NCI-H2107 (cell line): ENCODE data around the gene NDUFB5.

Source experiments
- DNase-seq: peaks from one replicate; lab custom pipeline; 2025; lab: John Stamatoyannopoulos, UW

NDUFB5 gene

DNA sequence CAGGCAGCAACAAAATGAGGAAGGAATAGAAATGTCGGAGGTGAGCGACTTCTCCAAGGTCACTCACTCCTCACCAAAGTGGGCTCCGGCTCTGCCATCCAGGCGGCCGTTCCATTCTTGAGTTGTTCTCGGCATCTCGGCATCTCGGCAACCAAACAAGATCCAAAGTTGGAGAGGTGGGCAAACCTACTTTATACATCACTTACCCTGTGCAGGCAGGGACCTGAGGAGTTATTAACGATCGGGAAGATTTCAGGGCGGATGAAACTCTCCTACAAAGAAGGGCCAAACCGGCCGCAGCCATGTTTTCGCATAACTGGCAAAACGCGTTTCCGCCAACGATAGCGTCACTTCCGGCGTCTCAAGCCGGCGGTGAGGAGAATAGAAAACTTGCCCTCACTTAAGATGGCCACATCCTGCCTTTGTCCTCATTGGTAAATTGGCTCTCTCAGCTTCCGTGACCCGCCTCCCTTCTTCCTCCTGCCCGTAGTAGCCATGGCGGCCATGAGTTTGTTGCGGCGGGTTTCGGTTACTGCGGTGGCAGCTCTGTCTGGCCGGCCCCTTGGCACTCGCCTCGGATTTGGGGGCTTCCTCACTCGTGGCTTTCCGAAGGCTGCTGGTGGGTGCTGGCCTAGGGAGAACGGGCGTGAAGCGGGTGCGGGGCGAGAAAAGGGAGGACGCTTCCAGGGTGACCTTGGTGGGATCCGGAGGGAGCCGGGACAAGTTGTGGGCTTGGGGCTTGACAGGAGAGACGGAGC is at the start of gene NDUFB5, which contains the start of gene MRPL47:
Gene NDUFB5, plus strand, starts transcription at position 474 of the 758 bp plus-strand sequence. Its CDS starts 22 bp downstream, at position 496.
Gene MRPL47, minus strand, starts transcription at position 318 of the 758 bp plus-strand sequence. Its CDS starts 14 bp downstream, at position 304.
- DNase-seq, result peak; percentile 100

DNA sequence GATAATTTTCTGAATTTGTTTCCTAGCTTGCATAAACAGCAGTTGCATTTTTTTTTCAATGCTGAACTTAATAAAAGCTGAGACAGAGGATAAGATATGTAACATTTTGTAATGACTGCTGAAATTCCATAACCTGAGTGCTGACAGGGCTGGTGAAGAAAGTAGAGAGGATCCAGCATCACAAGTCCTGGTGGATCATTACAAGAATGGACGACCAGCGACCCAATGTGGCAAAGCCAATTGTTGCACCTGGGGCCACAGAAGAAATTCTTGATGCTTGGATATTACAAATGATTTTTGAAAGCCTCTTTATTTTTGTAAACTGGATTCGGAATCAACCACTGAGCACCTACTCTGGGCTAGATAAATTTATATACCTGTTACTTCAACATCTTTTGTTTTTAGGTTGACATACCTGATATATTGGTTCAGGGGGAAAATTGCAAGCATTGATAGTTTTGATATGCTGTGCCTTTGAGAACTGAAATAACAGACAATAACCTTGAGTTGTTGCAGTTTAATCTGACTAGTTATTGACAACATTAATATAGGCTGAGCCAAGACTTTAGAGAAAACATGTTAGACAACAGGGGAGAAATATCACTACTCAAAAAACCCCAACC is 45.7 kb upstream of the NDUFB5 start:
- DNase-seq, result peak; percentile 68

DNA sequence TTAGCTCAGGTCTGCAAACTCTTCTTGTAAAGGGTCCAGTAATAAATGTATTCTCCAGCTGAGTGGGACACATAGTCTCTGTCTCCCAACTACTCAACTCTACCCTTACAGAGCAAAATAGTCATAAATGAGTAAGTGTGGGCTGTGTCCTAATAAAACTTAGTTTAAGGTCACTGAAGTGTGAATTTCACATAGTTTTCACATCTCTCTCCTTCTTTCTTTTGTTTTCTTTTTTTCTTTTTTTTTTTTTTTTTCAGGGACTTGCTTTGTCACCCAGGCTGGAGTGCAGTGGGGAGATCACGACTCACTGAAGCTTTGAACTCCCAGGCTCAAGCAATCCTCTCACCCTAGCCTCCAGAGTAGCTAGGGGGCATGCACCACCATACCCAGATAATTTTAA is 43.8 kb upstream of the NDUFB5 start:
- DNase-seq, result no peak

DNA sequence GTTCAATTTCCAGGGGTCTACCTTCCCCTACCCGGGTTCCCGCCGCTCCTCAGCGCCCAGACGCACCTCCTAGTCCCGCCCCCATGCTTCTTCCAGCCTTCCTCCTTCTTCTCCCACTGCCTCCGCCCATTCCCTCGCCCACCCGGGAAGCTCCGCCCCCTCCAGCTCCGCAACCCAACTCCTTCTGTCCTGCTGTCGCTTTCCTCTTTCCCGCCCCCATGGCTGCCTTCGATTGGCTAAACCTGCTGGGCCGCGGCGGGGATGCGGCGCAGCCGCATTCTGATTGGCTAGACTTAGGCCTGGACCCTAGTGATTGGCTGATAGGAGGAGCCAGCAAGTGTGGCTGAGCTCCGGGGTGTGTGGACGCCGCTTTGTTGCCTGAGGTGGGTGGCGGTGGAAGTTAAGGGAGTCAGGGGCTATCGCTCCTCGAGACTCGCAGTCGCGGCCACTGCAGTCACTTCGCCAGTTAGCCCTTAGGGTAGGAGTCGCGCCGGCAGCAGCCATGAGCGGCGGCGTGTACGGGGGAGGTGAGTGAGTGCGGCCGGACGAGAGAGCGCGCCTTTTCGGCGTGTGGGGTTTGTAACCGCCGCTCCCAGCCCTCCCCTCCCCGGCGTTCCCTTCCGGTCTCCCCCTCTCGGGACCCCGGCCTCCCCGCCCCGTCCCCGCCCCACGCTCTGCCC is 41.9 kb upstream of the NDUFB5 start, which contains the start of gene ACTL6A:
Gene ACTL6A, plus strand, starts transcription at position 336 of the 680 bp plus-strand sequence. Its CDS starts 167 bp downstream, at position 503.
- peak; percentile 100 for DNase-seq

- DNase-seq, result peak; percentile 82
These were observed 41.3 kb upstream of the NDUFB5 start for GRCh38 chr3:179563271-179563783.

DNA sequence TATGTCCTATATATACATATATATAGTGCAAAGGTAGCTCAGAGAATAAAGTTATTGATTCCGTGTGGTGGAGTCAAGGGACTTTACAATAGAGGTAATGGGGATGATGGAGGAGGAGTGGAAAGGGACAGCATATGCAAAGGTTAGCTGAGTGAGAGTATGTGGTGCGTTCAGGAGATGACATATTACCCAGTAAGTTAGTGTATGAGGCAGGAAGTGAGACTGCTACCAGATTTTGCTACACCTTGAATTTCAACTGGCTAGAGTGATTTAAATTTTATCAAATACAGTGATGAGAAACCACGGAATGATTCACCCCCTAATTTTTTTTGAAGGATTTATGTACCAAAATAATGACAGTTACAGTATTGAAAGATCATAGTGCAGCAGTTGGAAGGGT is 39.1 kb upstream of the NDUFB5 start:
- DNase-seq, result no peak

DNA sequence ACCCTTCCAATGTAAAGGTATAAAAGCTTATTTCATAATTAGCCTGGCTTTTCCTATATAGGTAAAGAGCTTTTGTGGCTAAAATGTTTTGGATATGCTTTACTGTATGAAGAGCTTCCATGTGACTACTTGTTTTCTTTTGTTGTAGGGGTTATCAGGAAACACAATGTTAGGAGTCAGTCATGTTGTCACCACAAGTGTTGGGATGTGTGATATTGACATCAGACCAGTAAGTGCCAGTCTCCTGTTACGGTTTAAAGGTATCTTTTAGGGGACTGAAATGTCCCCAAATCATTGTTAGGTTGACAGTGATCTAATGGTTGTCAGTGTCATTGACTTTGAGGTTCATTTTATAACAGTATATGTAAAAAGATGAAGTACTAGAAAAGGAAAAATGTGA is 23.6 kb upstream of the NDUFB5 start:
- no peak for DNase-seq

DNA sequence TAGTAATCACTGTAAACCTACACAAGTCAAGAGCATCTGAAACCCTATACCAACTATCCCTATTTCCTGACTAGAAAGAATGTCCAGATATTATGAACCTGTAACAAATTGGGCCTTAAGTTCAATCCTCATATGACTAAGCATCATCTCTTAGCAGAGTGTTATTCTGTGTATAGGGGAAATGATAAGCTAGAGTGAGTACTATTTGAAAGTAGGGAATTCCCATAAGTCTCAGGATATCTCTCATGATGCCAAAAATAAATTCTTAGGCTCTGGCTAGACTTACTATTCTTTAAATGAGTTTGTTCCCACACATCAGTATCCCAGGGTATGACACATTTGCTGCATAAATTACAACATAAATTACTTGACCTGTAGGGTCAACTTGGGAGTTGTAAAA is 15.5 kb upstream of the NDUFB5 start:
- DNase-seq, result no peak

DNA sequence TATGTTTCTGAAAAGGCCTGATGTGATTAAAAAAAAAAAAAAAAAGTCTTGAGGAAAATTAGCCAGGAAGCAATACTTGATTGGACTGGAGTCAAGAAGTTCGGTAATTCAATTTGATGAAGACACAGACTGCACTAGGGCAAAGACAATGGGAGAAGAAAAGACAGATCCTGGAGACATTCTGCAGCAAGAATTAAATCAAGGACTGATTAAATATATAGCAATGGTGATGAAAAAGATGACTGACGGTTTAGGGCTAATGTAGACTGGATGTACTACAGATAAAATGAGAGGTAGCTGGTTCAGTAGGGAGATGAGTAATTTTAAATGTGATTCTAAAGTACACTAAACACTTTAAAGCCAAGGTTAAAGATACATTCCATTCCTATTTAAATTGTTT is 13.9 kb upstream of the NDUFB5 start:
- DNase-seq, result no peak

- DNase-seq, result no peak
These were observed 13.3 kb upstream of the NDUFB5 start for GRCh38 chr3:179591313-179591712.

DNA sequence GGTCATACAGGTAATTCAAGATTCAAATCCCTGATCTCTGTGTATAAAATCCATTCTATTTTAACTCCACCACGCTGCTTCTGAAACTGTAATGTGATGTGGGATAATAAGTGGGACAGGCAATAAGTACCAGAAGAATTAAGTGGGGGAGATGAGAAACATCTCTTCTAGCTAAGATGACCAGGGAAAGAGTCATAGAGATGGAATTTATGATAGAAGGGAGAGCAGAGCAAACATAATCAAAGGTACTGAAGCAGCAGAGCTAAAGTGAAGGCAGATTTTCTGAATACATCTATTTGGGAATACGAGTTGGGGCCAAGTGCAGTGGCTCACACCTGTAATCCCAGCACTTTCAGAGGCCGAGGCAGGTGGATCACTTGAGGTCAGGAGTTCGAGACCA is 5.1 kb upstream of the NDUFB5 start:
- DNase-seq, result no peak

DNA sequence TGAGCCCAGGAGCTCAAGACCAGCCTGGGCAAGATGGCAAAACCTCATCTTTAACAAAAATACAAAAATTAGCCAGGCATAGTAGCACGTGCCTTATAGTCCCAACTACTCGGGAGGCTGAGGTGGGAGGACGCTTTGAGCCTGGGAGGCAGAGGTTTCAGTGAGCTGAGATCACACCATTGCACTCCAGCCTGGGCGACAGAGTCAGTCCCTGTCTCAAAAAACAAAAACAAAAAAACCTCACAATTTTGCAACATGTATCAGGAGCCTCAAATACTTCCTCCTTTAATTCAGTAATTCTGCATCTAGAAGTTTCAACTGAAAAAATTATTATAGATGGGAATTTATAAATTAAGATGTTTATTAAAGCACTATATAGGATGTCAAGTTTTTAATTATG is 1.3 kb upstream of the NDUFB5 start:
- DNase-seq, result no peak

- DNase-seq, result no peak
These were observed 763 bp upstream of the NDUFB5 start for GRCh38 chr3:179603831-179604230.

- no peak for DNase-seq
These were observed 2.0 kb downstream of the NDUFB5 start for GRCh38 chr3:179606534-179607085.

DNA sequence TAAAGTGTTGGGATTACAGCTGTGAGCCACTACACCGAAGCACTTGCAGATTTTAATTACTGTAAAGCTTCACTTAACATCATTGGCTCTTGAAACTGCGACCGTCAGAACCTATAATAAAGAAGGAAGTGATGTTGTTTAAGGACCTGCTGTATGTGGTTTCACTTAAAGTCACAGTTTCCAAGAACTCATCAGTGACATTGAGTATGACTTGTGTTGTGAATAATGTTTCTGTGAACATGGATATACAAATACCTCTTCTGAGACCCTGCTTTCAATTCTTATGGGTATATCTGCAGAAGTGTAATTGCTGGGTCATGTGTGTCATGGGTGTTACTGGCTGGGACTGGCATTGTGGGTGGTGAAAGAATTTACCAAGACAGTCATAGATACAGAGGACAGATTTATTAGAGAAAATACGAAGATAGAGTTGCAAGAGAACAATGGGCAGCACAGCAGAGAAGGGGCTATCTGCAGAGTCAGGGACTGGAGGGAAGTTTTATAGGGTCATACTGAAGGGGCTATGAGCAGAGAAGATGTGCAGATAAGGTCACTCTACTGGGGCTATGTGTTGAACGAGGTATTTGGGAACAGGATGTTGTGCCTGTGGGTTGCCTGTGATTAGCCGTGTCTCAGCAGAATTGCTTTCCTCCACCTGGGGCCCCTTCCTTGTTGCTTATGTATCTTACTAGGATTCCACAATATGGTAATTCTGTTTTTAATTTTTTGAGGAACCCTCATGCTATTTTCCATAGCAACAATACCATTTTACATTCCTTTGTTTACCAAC is 4.5 kb downstream of the NDUFB5 start:
- no peak for DNase-seq

DNA sequence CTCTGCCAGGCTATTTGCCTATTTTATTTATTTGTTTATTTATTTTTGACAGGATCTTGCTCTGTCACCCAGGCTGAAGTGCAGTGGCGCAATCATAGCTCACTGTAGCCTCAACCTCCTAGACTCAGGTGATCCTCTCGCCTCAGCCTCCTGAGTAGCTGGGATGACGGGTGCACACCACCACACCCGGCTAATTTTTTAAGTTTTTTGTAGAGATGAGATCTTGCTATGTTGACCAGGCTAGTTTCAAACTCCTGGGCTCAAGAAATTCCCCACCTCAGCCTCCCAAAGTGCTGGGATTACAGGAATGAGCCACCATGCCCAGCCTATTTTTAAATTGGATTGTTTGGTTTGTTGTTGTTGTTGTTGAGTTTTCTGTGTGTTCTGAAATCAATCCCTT is 5.5 kb downstream of the NDUFB5 start:
- no peak for DNase-seq

GRCh38 chr3:179613807-179614206 is 9.2 kb downstream of the NDUFB5 start:
- DNase-seq, result no peak

DNA sequence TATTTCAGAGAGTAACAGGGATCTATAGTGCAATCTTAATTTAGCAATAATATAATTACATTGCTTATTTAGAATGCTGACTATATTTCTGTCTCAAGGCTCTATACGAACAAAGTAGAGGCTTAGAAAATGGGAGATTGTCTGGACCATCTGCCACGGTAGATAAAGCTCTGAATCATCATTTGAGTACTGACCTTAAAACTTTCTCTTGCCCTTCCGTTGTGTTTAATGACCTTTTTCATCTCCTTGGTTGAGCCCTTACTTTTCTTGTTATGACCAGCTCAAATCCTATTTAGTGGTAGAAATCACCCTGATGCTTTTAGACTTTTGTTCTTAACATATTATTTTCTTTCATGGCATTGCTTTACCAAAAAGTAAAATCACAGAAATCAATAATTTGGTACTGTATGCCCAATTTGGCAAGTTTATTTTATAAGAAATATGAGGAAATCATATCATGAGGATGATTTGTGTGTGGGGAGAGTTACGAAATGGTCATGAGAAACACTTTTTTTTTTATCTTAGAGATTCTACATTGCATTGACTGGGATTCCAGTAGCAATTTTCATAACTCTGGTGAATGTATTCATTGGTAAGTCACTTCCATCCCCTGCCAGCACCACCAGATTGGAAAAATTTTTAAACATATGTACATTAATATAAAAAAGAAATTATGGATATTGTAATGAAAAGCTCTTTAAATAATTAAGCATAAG is 11.0 kb downstream of the NDUFB5 start:
- DNase-seq, result no peak

- no peak for DNase-seq
These were observed 17.4 kb downstream of the NDUFB5 start for GRCh38 chr3:179622023-179622422.

GRCh38 chr3:179624451-179624850 is 19.9 kb downstream of the NDUFB5 start:
- no peak for DNase-seq
